8988T (cell line): ENCODE results near the gene RNASE9.
"Not testable (repeated sequence)": the region's sequence is repeated elsewhere in the genome, so short reads cannot be mapped to it uniquely, and the experiment has no call there.

Experiments
- DNase-seq: peaks from one replicate; pipeline ENCODE4 v3.0.0; 2011

Gene RNASE9

GRCh38 chr14:20572382-20572990, 11.6 kb upstream of the RNASE9 start:
- DNase-seq, result not testable (repeated sequence)

GRCh38 chr14:20570720-20571119, 9.9 kb upstream of the RNASE9 start:
- not testable (repeated sequence) for DNase-seq

- DNase-seq, result not testable (repeated sequence)
These were observed 9.0 kb upstream of the RNASE9 start for GRCh38 chr14:20569865-20570264.

- DNase-seq, result no peak
These were observed 8.2 kb upstream of the RNASE9 start for GRCh38 chr14:20569066-20569465.

- DNase-seq, result no peak
These were observed 7.5 kb upstream of the RNASE9 start for GRCh38 chr14:20568393-20568792.

GRCh38 chr14:20567199-20567598, 6.4 kb upstream of the RNASE9 start:
- DNase-seq, result not testable (repeated sequence)

- DNase-seq, result no peak
These were observed 3.7 kb upstream of the RNASE9 start for GRCh38 chr14:20564501-20564997.

GRCh38 chr14:20563971-20564370, 3.1 kb upstream of the RNASE9 start:
- no peak for DNase-seq

- DNase-seq, result no peak
These were observed 1.4 kb downstream of the RNASE9 start for GRCh38 chr14:20559461-20559904.

- no peak for DNase-seq
These were observed 3.7 kb downstream of the RNASE9 start for GRCh38 chr14:20557212-20557542.

- DNase-seq, result no peak
These were observed 4.2 kb downstream of the RNASE9 start for GRCh38 chr14:20556500-20557211.

- no peak for DNase-seq
These were observed 5.0 kb downstream of the RNASE9 start for GRCh38 chr14:20555845-20556244.

- DNase-seq, result no peak
These were observed 7.8 kb downstream of the RNASE9 start for GRCh38 chr14:20553024-20553423.

GRCh38 chr14:20551606-20552005, 9.2 kb downstream of the RNASE9 start:
- no peak for DNase-seq

GRCh38 chr14:20550926-20551325, 9.9 kb downstream of the RNASE9 start:
- no peak for DNase-seq

- DNase-seq, result no peak
These were observed 12.3 kb downstream of the RNASE9 start for GRCh38 chr14:20548414-20549158.

GRCh38 chr14:20546877-20547276, 14.0 kb downstream of the RNASE9 start:
- DNase-seq, result no peak

- DNase-seq, result no peak
These were observed 20.9 kb downstream of the RNASE9 start for GRCh38 chr14:20539906-20540305.

- DNase-seq, result no peak
These were observed 29.9 kb downstream of the RNASE9 start for GRCh38 chr14:20530771-20531571.

GRCh38 chr14:20529806-20530205, 31.0 kb downstream of the RNASE9 start:
- no peak for DNase-seq

GRCh38 chr14:20524027-20524426, 36.8 kb downstream of the RNASE9 start:
- no peak for DNase-seq

- DNase-seq, result no peak
These were observed 38.5 kb downstream of the RNASE9 start for GRCh38 chr14:20522332-20522731.

- DNase-seq, result no peak
These were observed 43.9 kb downstream of the RNASE9 start for GRCh38 chr14:20516921-20517320.
